ENCODE data around the gene WIPF1.

GRCh38 chr2:174623690-174624089, 26.1 kb upstream of the WIPF1 start:
- no peak for TF ChIP-seq CTCF (IDR thresholded peaks at IDR 0.05)
- TF ChIP-seq ATOH8 (CRISPR knock-in tag; IDR thresholded peaks at IDR 0.05; ENCODE audit: low read depth) = no peak
- no peak for TF ChIP-seq POLR2A (IDR thresholded peaks at IDR 0.05; ENCODE audit: low read length)
- no peak for TF ChIP-seq SMC3 (IDR thresholded peaks at IDR 0.05)
- TF ChIP-seq PBX3 (IDR thresholded peaks at IDR 0.05) = no peak
- TF ChIP-seq REST (IDR thresholded peaks at IDR 0.05) = no peak
- no peak for TF ChIP-seq BHLHE40 (IDR thresholded peaks at IDR 0.05; ENCODE audit: low read depth, low read length)
- TF ChIP-seq RAD21 (conservative IDR thresholded peaks at IDR 0.05 in 1 of 2, IDR thresholded peaks at IDR 0.05 in 1 of 2) = no peak
- TF ChIP-seq RCOR1 (IDR thresholded peaks at IDR 0.05; ENCODE audit: low read depth, low read length) = no peak
- no peak for TF ChIP-seq GATA3 (IDR thresholded peaks at IDR 0.05; ENCODE audit: borderline replicate concordance)
- TF ChIP-seq RNF2 (IDR thresholded peaks at IDR 0.05; ENCODE audit: borderline replicate concordance, low read depth) = no peak

Measured in A549 (cell line).